GM13977 (cell line): ENCODE data around the gene NF1.

Experiments
- DNase-seq: peaks from one replicate; pipeline ENCODE4 v3.0.0; 2012; ENCODE audit warnings: low spot score
- CTCF ChIP-seq: IDR thresholded peaks from 2 replicates; pipeline ENCODE4 v1.5.1; 2012; ENCODE audit warnings: mild to moderate bottlenecking, control low read depth; ENCODE audit not compliant: insufficient read depth; ENCODE audit errors: extremely low read depth, missing control alignments
- in situ Hi-C: fragments of 300-500 bp; cut with MboI; formaldehyde crosslinking; loops from one replicate; pipeline ENCODE4 v1.12.0; 2022; ENCODE audit warnings: low sequenced_read_pairs, low pct_unique_long_range_greater_than_20kb, mixed read lengths, inconsistent platforms; ENCODE audit not compliant: unreplicated experiment

The NF1 gene

GRCh38 chr17:31307640-31308039, 212.9 kb downstream of the NF1 start:
- in situ Hi-C loops, result no loop called here
- TF ChIP-seq CTCF, result no peak
- DNase-seq, result no peak

GRCh38 chr17:31308372-31309334, 213.9 kb downstream of the NF1 start:
- peak; percentile 26 for DNase-seq
- no peak for TF ChIP-seq CTCF
- in situ Hi-C loops, result no loop called here

- TF ChIP-seq CTCF, result no peak
- in situ Hi-C loops, result no loop called here
- DNase-seq, result peak; percentile 25
Measured at GRCh38 chr17:31309556-31309955, 214.8 kb downstream of the NF1 start.

GRCh38 chr17:31310260-31310659, 215.5 kb downstream of the NF1 start:
- in situ Hi-C loops, result no loop called here
- DNase-seq, result no peak
- TF ChIP-seq CTCF, result no peak

- in situ Hi-C loops, result no loop called here
- TF ChIP-seq CTCF, result no peak
- no peak for DNase-seq
Measured at GRCh38 chr17:31310886-31311285, 216.1 kb downstream of the NF1 start.

GRCh38 chr17:31311526-31311925, 216.7 kb downstream of the NF1 start:
- in situ Hi-C loops, result no loop called here
- TF ChIP-seq CTCF, result no peak

More at GRCh38 chr17:31311526-31311925, 216.7 kb downstream of the NF1 start:
- DNase-seq, result no peak
